ENCODE measurements around the gene PCDHA9.
"Not testable (repeated sequence)": the region's sequence is repeated elsewhere in the genome, so short reads cannot be mapped to it uniquely, and the experiment has no call there.

Gene PCDHA9, protein sequence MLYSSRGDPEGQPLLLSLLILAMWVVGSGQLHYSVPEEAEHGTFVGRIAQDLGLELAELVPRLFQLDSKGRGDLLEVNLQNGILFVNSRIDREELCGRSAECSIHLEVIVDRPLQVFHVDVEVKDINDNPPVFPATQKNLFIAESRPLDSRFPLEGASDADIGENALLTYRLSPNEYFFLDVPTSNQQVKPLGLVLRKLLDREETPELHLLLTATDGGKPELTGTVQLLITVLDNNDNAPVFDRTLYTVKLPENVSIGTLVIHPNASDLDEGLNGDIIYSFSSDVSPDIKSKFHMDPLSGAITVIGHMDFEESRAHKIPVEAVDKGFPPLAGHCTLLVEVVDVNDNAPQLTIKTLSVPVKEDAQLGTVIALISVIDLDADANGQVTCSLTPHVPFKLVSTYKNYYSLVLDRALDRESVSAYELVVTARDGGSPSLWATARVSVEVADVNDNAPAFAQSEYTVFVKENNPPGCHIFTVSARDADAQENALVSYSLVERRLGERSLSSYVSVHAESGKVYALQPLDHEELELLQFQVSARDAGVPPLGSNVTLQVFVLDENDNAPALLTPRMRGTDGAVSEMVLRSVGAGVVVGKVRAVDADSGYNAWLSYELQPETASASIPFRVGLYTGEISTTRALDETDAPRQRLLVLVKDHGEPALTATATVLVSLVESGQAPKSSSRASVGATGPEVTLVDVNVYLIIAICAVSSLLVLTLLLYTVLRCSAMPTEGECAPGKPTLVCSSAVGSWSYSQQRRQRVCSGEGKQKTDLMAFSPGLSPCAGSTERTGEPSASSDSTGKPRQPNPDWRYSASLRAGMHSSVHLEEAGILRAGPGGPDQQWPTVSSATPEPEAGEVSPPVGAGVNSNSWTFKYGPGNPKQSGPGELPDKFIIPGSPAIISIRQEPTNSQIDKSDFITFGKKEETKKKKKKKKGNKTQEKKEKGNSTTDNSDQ

DNA sequence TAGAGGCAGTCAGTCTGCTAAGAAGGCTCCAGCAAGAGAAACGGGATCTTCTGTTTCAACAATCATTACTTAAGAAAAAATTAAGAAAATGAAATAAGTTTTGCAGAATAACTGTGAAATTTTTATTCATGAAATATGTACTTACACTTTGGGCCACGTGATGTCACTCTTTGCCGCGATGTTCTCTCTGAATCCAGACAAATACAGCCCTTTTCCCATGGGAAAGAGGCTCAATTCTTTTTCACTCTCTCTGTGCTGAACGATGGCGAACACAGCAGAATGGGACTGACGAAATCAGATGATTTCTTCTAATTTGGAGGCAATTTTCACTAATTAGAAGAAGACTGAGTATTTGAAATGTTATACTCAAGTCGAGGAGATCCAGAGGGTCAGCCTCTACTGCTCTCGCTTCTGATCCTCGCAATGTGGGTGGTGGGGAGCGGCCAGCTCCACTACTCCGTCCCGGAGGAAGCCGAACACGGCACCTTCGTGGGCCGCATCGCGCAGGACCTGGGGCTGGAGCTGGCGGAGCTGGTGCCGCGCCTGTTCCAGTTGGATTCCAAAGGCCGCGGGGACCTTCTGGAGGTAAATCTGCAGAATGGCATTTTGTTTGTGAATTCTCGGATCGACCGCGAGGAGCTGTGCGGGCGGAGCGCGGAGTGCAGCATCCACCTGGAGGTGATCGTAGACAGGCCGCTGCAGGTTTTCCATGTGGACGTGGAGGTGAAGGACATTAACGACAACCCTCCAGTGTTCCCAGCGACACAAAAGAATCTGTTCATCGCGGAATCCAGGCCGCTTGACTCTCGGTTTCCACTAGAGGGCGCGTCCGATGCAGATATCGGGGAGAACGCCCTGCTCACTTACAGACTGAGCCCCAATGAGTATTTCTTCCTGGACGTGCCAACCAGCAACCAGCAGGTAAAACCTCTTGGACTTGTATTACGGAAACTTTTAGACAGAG lies at the start of gene PCDHA9:
PCDHA9 (plus strand) TSS at position 244 of the 964 bp plus-strand sequence; CDS start at position 358, 114 bp downstream.
- H3K4me1 ChIP-seq (ENCODE audit: control insufficient read depth in 1 of 2, insufficient read depth in 2 of 2, low read length in 2 of 2); H3K9me3 ChIP-seq (ENCODE audit: control insufficient read depth in 1 of 2, low read length in 2 of 2); H3K27me3 ChIP-seq (ENCODE audit: low read depth, low read length); H3K4me3 ChIP-seq (ENCODE audit: low read depth in 1 of 2, low read length in 2 of 2); H3K27ac ChIP-seq (ENCODE audit: low read length); H3K36me3 ChIP-seq (ENCODE audit: control insufficient read depth in 1 of 2, insufficient read depth in 2 of 2, low read length in 2 of 2): not testable (repeated sequence)

DNA sequence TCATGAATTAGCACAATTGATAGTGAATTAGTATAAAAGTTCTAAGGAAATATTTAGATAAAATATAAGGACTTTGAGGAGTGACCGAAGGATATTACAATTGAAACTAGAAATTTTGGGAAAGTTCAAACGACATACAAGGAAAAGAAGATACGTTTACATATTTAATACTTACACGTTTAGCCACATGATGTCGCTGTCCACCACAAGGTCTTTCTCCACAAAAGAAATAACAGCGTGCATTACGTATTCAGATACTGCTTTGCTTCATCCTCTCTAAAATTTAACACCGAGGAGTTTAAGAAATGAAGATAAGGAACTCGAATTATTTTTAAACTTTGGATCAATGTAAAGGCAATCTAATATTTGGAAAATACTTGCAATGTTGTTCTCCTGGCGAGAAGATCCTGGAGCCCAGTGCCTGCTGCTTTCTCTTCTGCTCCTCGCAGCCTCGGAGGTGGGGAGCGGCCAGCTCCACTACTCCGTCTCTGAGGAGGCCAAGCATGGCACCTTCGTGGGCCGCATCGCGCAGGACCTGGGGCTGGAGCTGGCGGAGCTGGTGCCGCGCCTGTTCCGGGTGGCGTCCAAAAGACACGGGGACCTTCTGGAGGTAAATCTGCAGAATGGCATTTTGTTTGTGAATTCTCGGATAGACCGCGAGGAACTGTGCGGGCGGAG lies 47.2 kb upstream of the PCDHA9 start, which contains the start of gene PCDHA3:
PCDHA3 (plus strand) TSS at position 242 of the 678 bp plus-strand sequence.
- H3K36me3 ChIP-seq (ENCODE audit: control insufficient read depth in 1 of 2, insufficient read depth in 2 of 2, low read length in 2 of 2), result no peaks in the 10 kb centered on the region
- H3K27me3 ChIP-seq (ENCODE audit: low read depth, low read length), result no peaks in the 10 kb centered on the region
- H3K9me3 ChIP-seq (ENCODE audit: control insufficient read depth in 1 of 2, low read length in 2 of 2), result peaks cover 7 to 34% of the 10 kb centered on the region in 2 donors
- H3K4me1 ChIP-seq (ENCODE audit: control insufficient read depth in 1 of 2, insufficient read depth in 2 of 2, low read length in 2 of 2), result no peaks in the 10 kb centered on the region
- peak within 1 kb of the TSS; percentile 59 to 63 for H3K4me3 ChIP-seq (ENCODE audit: low read depth in 1 of 2, low read length in 2 of 2)
- no peak within 1 kb of the TSS for H3K27ac ChIP-seq (ENCODE audit: low read length)

GRCh38 chr5:140801494-140801841 lies 46.7 kb upstream of the PCDHA9 start:
- Histone ChIP-seq H3K4me3 (ENCODE audit: low read depth in 1 of 2, low read length in 2 of 2) (peak overlapping the region in 1 of 2 donors; percentile 63), H3K9me3 (ENCODE audit: control insufficient read depth in 1 of 2, low read length in 2 of 2) (peaks cover 7 to 34% of the 10 kb centered on the region in 2 donors), H3K4me1 (ENCODE audit: control insufficient read depth in 1 of 2, insufficient read depth in 2 of 2, low read length in 2 of 2) (no peaks in the 10 kb centered on the region), H3K36me3 (ENCODE audit: control insufficient read depth in 1 of 2, insufficient read depth in 2 of 2, low read length in 2 of 2) (no peaks in the 10 kb centered on the region), H3K27me3 (ENCODE audit: low read depth, low read length) (no peaks in the 10 kb centered on the region), H3K27ac (ENCODE audit: low read length) (no peak overlapping the region)

GRCh38 chr5:140802381-140802780 lies 45.8 kb upstream of the PCDHA9 start:
- H3K36me3 ChIP-seq (ENCODE audit: control insufficient read depth in 1 of 2, insufficient read depth in 2 of 2, low read length in 2 of 2); H3K4me1 ChIP-seq (ENCODE audit: control insufficient read depth in 1 of 2, insufficient read depth in 2 of 2, low read length in 2 of 2); H3K27me3 ChIP-seq (ENCODE audit: low read depth, low read length); H3K27ac ChIP-seq (ENCODE audit: low read length): not testable (repeated sequence)
- Histone ChIP-seq H3K9me3 (ENCODE audit: control insufficient read depth in 1 of 2, low read length in 2 of 2) (peaks cover 7 to 36% of the 10 kb centered on the region in 2 donors), H3K4me3 (ENCODE audit: low read depth in 1 of 2, low read length in 2 of 2) (peak overlapping the region in 1 of 2 donors; percentile 23)

GRCh38 chr5:140802781-140803271 lies 45.4 kb upstream of the PCDHA9 start:
- Histone ChIP-seq H3K9me3 (ENCODE audit: control insufficient read depth in 1 of 2, low read length in 2 of 2) (peaks cover 7 to 41% of the 10 kb centered on the region in 2 donors), H3K4me3 (ENCODE audit: low read depth in 1 of 2, low read length in 2 of 2) (peak overlapping the region in 1 of 2 donors; percentile 23), H3K36me3 (ENCODE audit: control insufficient read depth in 1 of 2, insufficient read depth in 2 of 2, low read length in 2 of 2) (no peaks in the 10 kb centered on the region), H3K27ac (ENCODE audit: low read length) (no peak overlapping the region), H3K27me3 (ENCODE audit: low read depth, low read length) (no peaks in the 10 kb centered on the region), H3K4me1 (ENCODE audit: control insufficient read depth in 1 of 2, insufficient read depth in 2 of 2, low read length in 2 of 2) (no peaks in the 10 kb centered on the region)

- no peaks in the 10 kb centered on the region for H3K27me3 ChIP-seq (ENCODE audit: low read depth, low read length)
- peaks cover under 1 to 45% of the 10 kb centered on the region in 2 donors for H3K9me3 ChIP-seq (ENCODE audit: control insufficient read depth in 1 of 2, low read length in 2 of 2)
- H3K4me1 ChIP-seq (ENCODE audit: control insufficient read depth in 1 of 2, insufficient read depth in 2 of 2, low read length in 2 of 2), result no peaks in the 10 kb centered on the region
- peak within 1 kb of the TSS; percentile 44 to 62 for H3K4me3 ChIP-seq (ENCODE audit: low read depth in 1 of 2, low read length in 2 of 2)
- no peaks in the 10 kb centered on the region for H3K36me3 ChIP-seq (ENCODE audit: control insufficient read depth in 1 of 2, insufficient read depth in 2 of 2, low read length in 2 of 2)
- H3K27ac ChIP-seq (ENCODE audit: low read length), result no peak within 1 kb of the TSS
Measured at GRCh38 chr5:140806834-140807775, 41.1 kb upstream of the PCDHA9 start, which contains the start of gene PCDHA4. TSS of gene PCDHA4 (plus strand) at chr5:140807068.

GRCh38 chr5:140808241-140808888 lies 39.8 kb upstream of the PCDHA9 start:
- not testable (repeated sequence) for H3K27me3 ChIP-seq (ENCODE audit: low read depth, low read length); H3K27ac ChIP-seq (ENCODE audit: low read length); H3K4me1 ChIP-seq (ENCODE audit: control insufficient read depth in 1 of 2, insufficient read depth in 2 of 2, low read length in 2 of 2); H3K36me3 ChIP-seq (ENCODE audit: control insufficient read depth in 1 of 2, insufficient read depth in 2 of 2, low read length in 2 of 2)
- peak overlapping the region in 1 of 2 donors; percentile 20 for H3K4me3 ChIP-seq (ENCODE audit: low read depth in 1 of 2, low read length in 2 of 2)
- peaks cover 0 to 34% of the 10 kb centered on the region in 2 donors for H3K9me3 ChIP-seq (ENCODE audit: control insufficient read depth in 1 of 2, low read length in 2 of 2)

DNA sequence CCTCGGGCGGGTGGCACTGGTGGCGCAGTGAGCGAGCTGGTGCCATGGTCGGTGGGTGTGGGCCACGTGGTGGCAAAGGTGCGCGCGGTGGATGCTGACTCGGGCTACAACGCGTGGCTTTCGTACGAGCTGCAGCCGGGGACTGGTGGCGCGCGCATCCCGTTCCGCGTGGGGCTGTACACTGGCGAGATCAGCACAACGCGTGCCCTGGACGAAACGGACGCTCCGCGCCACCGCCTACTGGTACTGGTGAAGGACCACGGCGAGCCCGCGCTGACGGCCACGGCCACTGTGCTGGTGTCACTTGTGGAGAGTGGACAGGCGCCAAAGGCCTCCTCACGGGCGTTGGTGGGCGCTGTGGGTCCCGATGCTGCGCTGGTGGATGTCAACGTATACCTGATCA lies 39.3 kb upstream of the PCDHA9 start:
- Histone ChIP-seq H3K36me3 (ENCODE audit: control insufficient read depth in 1 of 2, insufficient read depth in 2 of 2, low read length in 2 of 2) (no peaks in the 10 kb centered on the region), H3K9me3 (ENCODE audit: control insufficient read depth in 1 of 2, low read length in 2 of 2) (peaks cover 0 to 36% of the 10 kb centered on the region in 2 donors), H3K27me3 (ENCODE audit: low read depth, low read length) (no peaks in the 10 kb centered on the region), H3K4me3 (ENCODE audit: low read depth in 1 of 2, low read length in 2 of 2) (peak overlapping the region in 1 of 2 donors; percentile 20), H3K27ac (ENCODE audit: low read length) (no peak overlapping the region), H3K4me1 (ENCODE audit: control insufficient read depth in 1 of 2, insufficient read depth in 2 of 2, low read length in 2 of 2) (no peaks in the 10 kb centered on the region)

Data from muscle layer of duodenum (tissue), 2 donors.